Inferior parietal cortex (tissue), 1 donor: ENCODE measurements around the gene SETBP1.

Source experiments
- DNase-seq: peaks from one replicate; pipeline ENCODE4 v3.0.0-alpha.2; 2016; ENCODE audit errors: extremely low spot score

Gene SETBP1

GRCh38 chr18:44937960-44938719, 257.5 kb downstream of the SETBP1 start:
- no peak for DNase-seq

DNA sequence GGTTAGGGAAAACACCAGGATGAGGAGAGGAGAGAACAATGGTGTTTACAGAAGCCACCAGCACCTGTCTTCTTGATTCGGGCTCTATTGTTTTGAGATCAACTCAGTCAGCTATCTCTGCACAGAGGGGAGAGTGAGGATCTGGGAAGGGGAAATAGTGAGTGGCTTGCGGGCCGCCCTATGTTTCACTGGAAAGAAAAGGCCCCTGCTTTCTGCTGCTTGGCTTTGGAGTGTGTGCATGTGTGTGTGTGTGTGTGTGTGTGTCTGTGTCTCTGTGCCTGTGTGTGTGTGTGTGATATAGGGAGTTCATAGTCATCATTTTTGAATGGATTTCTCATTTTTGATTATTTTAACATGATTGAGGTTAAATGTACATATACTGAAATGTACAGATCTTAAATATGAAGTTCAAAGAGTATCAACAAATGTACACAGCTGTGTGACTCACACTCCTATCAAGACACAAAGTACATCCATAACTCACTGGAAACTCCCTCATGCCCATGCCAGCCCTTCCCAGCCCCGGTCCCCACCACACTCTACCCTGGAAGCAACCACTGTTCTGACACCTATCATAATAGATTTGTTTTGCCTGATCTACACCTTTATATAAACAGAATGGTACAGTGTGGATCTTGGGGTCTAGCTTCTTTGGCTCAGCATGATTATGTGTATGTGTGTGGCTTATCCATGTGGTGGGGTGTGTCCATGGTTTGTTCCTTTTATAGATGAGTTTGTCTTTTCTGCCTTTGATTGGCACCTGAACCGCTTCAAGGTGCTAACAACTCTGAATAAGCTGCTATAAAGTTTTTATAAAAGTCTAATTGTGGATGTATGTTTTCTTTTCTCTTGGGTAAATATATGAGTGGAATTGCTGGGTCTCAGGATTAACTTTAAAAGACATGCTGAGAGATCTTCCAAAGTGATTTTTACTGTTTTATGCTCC, 258.3 kb downstream of the SETBP1 start:
- no peak for DNase-seq

DNA sequence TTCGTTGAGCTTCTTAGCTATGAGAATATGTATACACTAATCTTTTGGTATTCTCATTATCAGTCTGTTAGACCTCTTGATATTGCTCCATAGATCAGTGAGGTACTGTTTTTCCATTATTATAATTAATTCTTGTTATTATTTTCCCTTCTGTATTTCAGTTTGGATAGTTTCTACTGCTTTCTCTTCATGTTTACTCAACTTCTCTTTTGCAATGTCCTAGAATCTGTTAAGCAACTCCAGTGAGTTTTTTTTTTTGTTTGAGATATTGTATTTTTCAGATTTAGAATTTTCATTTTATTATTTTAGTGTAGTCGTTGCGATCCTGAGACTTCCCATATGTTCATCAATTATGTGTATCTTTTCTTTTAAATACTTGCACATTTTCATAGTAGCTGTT, 260.8 kb downstream of the SETBP1 start:
- DNase-seq, result no peak

- DNase-seq, result no peak
Measured at GRCh38 chr18:44942073-44942472, 261.4 kb downstream of the SETBP1 start.

DNA sequence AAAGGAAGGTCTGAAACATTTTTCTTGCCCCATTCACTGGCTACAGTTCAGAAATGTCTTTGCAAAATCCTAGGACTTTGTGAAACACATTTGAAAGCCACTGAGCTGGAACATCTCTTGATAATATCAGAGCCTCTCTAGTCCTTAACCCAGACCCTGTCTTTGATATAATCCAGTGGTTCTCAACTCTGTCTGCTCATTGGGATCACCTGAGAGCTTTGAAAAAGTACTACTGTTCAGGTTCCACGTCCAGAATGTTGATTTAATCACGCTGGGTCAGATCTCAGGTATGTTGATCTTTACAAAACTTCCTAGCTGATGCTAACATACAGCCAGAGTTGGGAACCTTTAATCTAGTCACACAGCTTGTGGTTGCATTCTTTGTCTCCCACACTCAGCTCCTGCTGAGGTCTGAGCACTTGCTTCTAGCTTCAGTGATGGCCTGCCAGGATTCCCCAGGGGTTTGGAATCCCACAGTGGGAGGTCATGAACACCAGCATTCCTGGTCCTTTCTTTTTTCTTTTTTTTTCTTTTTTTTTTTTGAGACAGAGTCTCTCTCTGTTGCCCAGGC, 262.7 kb downstream of the SETBP1 start:
- no peak for DNase-seq

DNA sequence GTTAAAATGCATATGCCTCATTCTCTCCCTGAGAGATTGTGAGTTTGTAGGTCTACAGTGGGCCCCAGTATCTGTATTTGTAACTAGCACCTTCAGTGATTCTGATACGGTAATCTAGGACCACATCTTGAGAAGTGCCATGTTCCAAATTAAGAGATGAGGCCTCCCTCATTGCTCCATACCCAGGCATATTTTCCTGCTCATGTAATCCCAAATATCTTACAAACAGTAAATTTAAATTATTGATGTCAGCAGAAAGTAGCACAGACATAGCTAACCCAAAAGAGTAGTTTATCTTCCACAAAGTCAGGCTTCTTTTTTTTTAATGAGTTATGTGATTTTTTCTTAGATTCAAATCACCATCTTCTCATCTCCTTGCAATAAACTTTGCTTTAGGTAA, 263.8 kb downstream of the SETBP1 start:
- DNase-seq, result no peak

DNA sequence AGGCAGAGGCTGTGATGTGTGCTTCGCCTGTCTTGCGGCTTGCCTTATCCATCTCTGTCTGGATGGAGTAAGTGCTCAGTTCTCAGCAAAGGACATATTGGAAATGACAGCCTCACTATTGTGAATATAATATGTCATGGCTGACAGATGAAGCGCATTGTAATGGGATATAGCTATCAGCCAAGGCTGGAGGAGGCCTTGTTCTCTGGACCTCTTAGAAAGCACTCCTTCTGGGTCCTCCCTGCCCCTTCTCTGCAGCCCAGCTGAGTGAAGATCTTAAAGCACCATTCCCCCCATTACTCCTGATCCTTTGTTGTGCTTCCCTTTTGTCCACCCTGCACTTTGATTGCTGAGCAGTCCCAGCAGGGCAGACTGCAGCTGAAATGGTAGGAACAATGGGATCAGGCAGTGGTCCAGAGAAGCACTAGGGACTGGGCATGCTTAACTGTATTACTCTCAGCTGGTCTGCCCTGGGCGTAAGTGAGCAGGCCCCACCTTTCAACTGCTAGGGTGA, 265.3 kb downstream of the SETBP1 start:
- no peak for DNase-seq

DNA sequence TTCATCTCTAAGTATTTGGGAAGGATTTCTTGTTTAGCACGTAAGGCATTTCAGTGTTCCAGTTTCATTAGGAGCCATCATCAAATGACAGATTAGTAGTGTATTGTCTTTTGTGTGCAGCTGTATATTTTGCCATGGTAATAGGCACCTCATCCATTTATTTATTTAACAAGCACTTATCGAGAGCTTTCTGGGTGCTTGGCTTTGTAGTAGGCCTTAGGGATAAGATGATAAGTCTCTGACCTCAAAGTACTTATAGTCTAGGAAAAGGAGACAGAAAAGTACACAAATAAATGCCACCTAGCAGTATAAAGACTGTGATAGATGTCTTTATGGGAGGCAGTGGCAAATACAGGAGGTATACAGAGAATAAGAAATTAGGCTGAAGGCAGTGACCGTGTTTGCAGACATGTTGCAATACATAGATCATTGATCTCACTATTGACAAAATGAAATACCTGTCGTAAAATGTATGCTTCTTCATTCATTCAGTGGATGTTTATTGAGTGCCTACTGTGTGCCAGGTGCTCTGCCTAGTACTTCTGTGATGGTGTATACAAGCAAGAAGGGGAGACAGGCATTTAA, 265.9 kb downstream of the SETBP1 start:
- DNase-seq, result no peak

DNA sequence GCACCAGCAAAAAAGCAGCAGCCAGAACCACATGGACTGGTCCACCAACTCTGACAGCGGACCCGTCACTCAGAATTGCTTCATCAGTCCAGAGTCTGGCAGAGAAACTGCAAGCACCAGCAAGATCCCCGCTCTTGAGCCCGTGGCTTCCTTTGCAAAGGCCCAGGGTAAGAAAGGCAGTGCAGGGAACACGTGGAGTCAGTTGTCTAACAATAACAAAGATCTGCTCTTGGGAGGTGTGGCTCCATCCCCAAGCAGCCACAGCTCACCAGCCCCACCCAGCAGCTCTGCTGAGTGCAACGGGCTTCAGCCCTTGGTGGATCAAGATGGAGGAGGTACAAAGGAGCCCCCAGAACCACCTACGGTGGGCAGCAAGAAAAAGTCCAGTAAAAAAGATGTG, 269.3 kb downstream of the SETBP1 start:
- no peak for DNase-seq

- no peak for DNase-seq
Measured at GRCh38 chr18:44950685-44951195, 270.1 kb downstream of the SETBP1 start.

GRCh38 chr18:44951748-44952147, 271.1 kb downstream of the SETBP1 start:
- DNase-seq, result no peak

DNA sequence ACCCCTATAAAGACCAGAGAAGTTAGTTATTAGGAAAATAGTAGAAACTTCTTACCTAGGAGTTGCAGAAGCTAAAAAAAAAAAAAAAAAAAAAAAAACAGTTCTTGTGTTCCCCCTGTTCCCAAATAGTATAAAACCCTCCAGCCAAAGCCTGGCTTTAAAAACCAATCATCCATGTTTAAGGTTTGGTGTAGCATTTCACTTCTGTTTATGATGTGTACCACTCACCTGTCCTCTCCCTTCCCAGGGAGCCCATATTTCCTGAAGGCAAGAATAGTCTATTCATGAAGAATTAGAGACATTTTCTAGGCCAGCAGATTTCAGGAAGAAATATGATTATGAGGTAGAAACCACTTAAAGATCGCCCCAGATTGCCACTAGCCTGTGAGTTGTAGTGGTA, 273.6 kb downstream of the SETBP1 start:
- no peak for DNase-seq

GRCh38 chr18:44955825-44956224, 275.1 kb downstream of the SETBP1 start:
- peak; percentile 29 for DNase-seq

DNA sequence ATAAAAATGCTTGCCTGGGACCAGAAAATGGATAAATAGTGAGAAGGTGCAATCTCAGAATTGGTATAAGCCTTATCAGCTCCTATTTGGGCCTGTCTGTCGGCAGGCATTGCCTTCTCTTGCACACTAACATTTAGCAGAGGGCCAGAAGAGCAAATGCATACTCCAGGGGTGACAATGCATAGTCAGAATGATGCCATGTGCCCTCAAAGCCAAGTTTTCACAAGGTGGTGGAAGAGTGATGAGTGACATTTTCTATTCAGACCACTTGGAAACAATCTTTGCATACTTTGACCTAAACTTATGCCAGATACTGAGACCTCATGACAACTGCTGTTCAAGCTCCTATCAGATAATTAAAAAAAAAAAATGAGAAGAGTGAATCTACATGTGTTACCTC, 276.3 kb downstream of the SETBP1 start:
- no peak for DNase-seq

DNA sequence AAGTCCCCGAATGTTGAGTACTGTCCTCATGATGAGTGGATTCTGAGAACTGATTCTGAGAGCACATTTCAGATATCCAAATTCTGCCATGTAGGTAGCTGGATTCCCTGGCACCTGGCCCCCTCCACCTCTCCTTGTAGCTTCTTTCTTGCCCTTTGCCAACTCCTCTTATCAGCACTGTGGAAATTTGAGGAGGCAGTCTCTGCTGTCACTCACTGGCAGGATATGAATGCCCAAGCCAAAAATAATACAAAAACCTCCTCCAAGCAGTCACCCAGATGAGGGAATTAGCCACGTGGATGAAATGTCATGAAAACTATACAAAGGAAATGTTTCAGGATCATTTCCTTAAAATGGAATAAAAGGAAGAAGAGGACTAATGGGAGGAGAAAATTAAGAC, 276.8 kb downstream of the SETBP1 start:
- no peak for DNase-seq

GRCh38 chr18:44958040-44958439, 277.4 kb downstream of the SETBP1 start:
- DNase-seq, result no peak

DNA sequence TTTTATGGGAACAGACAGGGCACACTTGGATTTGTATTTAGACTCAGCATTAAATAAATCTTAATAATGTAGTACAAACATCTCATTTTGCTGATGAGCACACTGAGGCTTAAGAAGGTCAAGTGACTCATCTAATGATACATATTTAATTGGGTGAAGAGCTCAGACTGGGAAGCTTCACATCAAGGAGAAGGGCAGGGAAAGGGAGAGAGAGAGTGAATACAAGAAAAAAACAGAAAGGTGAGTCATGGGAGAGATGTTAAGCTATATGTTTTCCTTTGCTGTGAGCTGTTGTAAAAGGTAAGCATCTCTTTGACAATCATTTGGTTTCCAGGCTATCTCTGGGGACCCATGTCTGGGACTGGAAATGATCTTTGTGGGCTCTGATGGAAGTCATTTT, 277.8 kb downstream of the SETBP1 start:
- DNase-seq, result no peak

- DNase-seq, result no peak
Measured at GRCh38 chr18:44959013-44959412, 278.3 kb downstream of the SETBP1 start.

DNA sequence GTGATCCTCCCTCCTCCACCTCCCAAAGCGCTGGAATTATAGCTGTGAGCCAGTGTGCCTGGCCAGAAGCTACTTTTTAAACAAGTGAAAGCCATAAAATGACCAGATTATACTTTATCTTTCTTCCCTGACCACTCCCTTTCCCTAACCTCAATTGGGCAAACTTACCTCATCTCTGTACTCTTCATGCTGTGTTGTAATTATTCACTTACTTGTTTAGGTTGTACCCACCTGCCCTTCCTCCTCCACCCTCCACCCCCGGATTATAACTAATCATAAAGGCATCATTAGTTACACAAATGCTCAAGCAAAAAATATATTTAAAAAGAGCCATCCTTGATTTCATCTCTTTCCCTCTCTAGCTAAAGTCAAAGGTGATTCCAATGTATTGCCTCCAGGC, 279.9 kb downstream of the SETBP1 start:
- no peak for DNase-seq

- DNase-seq, result no peak
Measured at GRCh38 chr18:44961288-44961995, 280.8 kb downstream of the SETBP1 start.

DNA sequence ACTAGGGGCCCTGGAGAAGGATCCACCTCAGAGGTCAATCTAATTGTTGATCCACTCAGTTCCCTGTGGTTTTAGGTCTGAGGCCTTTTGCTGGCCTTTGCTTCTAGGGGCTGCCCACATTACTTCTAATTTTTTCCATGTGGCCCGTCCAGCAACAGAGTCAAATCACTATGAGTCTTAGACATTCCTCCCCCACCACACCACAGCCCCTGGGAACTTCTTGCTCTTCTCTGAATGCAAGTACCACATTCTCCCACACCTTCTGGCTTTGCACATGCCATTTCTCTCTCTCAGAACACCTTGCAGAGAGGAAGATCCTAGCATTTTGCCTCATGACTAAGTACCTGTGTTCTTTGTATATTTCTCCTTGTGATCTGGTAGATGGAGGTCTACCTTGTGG, 286.9 kb downstream of the SETBP1 start:
- DNase-seq, result no peak
